Central memory CD8-positive, alpha-beta T cell (primary cell): Measurements from ENCODE around the gene KCNK7.

Source experiments
- ATAC-seq: fragments of 150-1000 bp; cut with Tn5 transposase; replicated peaks from 2 replicates; pipeline ENCODE4 v1.10.0; 2022; ENCODE audit warnings: mild to moderate bottlenecking, moderate FRiP score, moderate number of reproducible peaks; ENCODE audit not compliant: poor library complexity, severe bottlenecking; ENCODE audit errors: extremely low read depth
- DNase-seq, 2 donors: peaks; one replicate each; pipeline ENCODE4 v3.0.0; 2021; ENCODE audit warnings: low spot score in 2 of 2
- H3K27ac Mint-ChIP-seq: one replicate; pipeline ENCODE4 v1.8.0; 2022; ENCODE audit warnings: low read depth, mild to moderate bottlenecking, moderate library complexity, mixed read lengths
- H3K27me3 Mint-ChIP-seq: one replicate; pipeline ENCODE4 v1.8.0; 2022; ENCODE audit warnings: mixed read lengths
- H3K36me3 Mint-ChIP-seq: one replicate; pipeline ENCODE4 v1.8.0; 2022; ENCODE audit warnings: mild to moderate bottlenecking, moderate library complexity, mixed read lengths; ENCODE audit not compliant: insufficient read depth
- H3K4me1 Mint-ChIP-seq: one replicate; pipeline ENCODE4 v1.8.0; 2022; ENCODE audit warnings: mixed read lengths
- H3K4me3 Mint-ChIP-seq: one replicate; pipeline ENCODE4 v1.8.0; 2022; ENCODE audit warnings: mild to moderate bottlenecking, moderate library complexity, mixed read lengths
- H3K9me3 Mint-ChIP-seq: one replicate; pipeline ENCODE4 v1.8.0; 2022; ENCODE audit warnings: mixed read lengths

The KCNK7 gene

GRCh38 chr11:65548395-65548794, 47.2 kb downstream of the KCNK7 start:
- H3K36me3 Mint-ChIP-seq = peaks cover 20% of the 10 kb centered on the region
- ATAC-seq (no peak), DNase-seq (no peak)
- H3K4me3 Mint-ChIP-seq = peak overlapping the region; percentile 79
- no peaks in the 10 kb centered on the region for H3K27me3 Mint-ChIP-seq
- peak overlapping the region; percentile 85 for H3K27ac Mint-ChIP-seq
- H3K9me3 Mint-ChIP-seq = no peaks in the 10 kb centered on the region
- peaks cover 56% of the 10 kb centered on the region for H3K4me1 Mint-ChIP-seq

DNA sequence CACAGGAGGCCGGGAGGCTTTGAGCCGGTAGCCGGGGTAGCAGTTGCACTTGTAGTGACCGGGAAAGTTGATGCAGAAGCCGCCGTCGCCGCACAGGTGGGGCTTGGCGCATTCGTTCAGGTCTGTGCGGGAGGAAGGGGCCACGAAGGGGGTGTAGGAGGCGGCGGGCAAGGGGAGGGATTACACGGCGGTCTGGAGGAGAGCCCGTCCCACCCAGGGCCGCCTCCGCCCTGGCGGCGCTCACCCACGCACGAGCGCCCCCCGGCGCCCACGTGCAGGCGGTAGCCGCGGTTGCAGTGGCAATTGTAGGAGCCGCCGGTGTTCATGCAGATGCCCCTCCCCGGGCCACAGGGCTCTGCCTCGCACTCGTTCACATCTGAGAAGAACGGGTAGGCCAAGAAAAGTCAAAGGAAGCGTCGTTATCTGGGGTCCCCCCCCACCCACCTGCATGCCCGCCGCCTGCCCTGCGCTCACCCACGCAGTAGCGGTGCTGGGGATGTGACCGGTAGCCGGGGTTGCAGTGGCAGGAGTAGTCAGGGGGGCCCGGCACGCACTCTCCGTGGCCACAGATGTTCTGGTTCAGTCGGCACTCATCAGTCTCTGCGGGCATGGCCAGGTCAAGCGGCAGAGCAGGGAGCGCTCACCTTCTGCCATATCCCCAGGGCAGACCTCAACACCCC, 48.0 kb downstream of the KCNK7 start:
- DNase-seq (peak in 1 of 2 donors; percentile 33), ATAC-seq (no peak)
- no peaks in the 10 kb centered on the region for H3K27me3 Mint-ChIP-seq
- H3K4me3 Mint-ChIP-seq = peak overlapping the region; percentile 79
- no peaks in the 10 kb centered on the region for H3K9me3 Mint-ChIP-seq
- H3K36me3 Mint-ChIP-seq = peaks cover 19% of the 10 kb centered on the region
- peak overlapping the region; percentile 85 for H3K27ac Mint-ChIP-seq
- peaks cover 53% of the 10 kb centered on the region for H3K4me1 Mint-ChIP-seq

- no peaks in the 10 kb centered on the region for H3K9me3 Mint-ChIP-seq
- H3K4me1 Mint-ChIP-seq = peaks cover 48% of the 10 kb centered on the region
- H3K36me3 Mint-ChIP-seq = peaks cover 11% of the 10 kb centered on the region
- H3K4me3 Mint-ChIP-seq = peak overlapping the region; percentile 79
- peak overlapping the region; percentile 83 for H3K27ac Mint-ChIP-seq
- ATAC-seq = peak; percentile 86
- H3K27me3 Mint-ChIP-seq = no peaks in the 10 kb centered on the region
- DNase-seq = peak; percentile 97 to 98
Measured at GRCh38 chr11:65546217-65546958, 49.2 kb downstream of the KCNK7 start.

DNA sequence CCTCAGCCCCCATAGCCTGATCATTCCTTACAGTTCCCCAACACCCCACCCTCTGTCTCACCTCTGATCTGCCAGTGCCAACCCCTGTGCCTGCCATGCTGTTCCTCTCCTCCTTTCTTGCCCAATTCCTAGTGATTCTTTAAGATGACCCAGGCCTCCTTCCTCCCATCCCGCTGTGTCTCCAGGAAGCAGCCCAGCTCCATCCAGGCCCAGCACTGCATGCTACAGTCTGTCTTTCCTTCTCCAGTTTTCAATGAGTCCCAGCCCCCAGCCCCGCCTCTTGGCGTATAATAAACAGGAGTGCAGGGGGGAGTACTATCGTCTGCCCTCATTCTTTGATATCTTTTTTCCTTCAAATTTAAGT, 49.8 kb downstream of the KCNK7 start:
- Mint-ChIP-seq H3K9me3 (no peaks in the 10 kb centered on the region), H3K27me3 (no peaks in the 10 kb centered on the region), H3K4me1 (peaks cover 48% of the 10 kb centered on the region), H3K27ac (peak overlapping the region; percentile 83), H3K36me3 (peaks cover 11% of the 10 kb centered on the region), H3K4me3 (no peak overlapping the region)
- DNase-seq (no peak), ATAC-seq (no peak)
